ENCODE data around the gene TBC1D19. TPM values are rescaled to one million over a fixed set of nuclear protein-coding genes. Genes with fewer than 3 reads are reported as not detected.

Gene TBC1D19
- total and polyA plus RNA-seq, 9 of the 15 experiments (the other 6 are each of a cell fraction or from before 2014, with no cell fraction given) = 0.73 to 5.6 (median 3.7) TPM

- Histone ChIP-seq H3K36me3 (ENCODE audit: control insufficient read depth, insufficient read depth, low read length) (no peaks in the 10 kb centered on the region), H3K9me1 (ENCODE audit: control insufficient read depth, insufficient read depth, low read length) (no peaks in the 10 kb centered on the region), H3K4me3 (no peak overlapping the region), H3K4me2 (ENCODE audit: insufficient read depth, low read length) (no peak overlapping the region), H4K20me1 (replicated peaks; ENCODE audit: control insufficient read depth, insufficient read depth, low read length) (no peaks in the 10 kb centered on the region), H3K27ac (ENCODE audit: extremely low read depth, low read depth, low read length) (no peak overlapping the region), H3K79me2 (ENCODE audit: control insufficient read depth, insufficient read depth, low read length) (no peaks in the 10 kb centered on the region), H3K9me3 (replicated peaks; ENCODE audit: control insufficient read depth, insufficient read depth, low read depth, low read length) (no peaks in the 10 kb centered on the region; the same call in 1 of the 2 replicates), H3K27me3 (ENCODE audit: control insufficient read depth in 2 of 2, insufficient read depth in 2 of 2, low read length in 2 of 2) (no peaks in the 10 kb centered on the region), H3K4me1 (replicated peaks in 1 of 2; ENCODE audit: control insufficient read depth in 2 of 2, insufficient read depth in 2 of 2, low read length in 2 of 2) (peaks cover 3 to 4% of the 10 kb centered on the region in 2 experiments; a peak in 4 of 5 replicates), H2AFZ (ENCODE audit: low read depth, low read length) (peak overlapping the region; percentile 28; the same call in 1 of the 2 replicates), H3K9ac (ENCODE audit: insufficient read depth in 1 of 2, low read depth in 2 of 2, low read length in 2 of 2) (no peak overlapping the region)
- no TSS peak for BruUV-seq (replicated peaks)
- in situ Hi-C loops (cut with MboI) (no loop called here), intact Hi-C loops (cut with micrococcal nuclease) (no loop called here)
- POLR2A ChIA-PET = interaction anchor here (0.8 kb wide), 1 partner anchor 209 kb away, joined by 3 read pairs; no protein-coding TSS in a partner anchor
- ATAC-seq (no peak), FAIRE-seq (no peak), DNase-seq (ENCODE audit: extremely low read depth in 1 of 4, low spot score in 3 of 4) (no peak)
- WGBS (ENCODE audit: insufficient coverage, low coverage, missing lambda C conversion rate) = 20% methylated on average over 5 of the region's 5 CpGs
- CTCF ChIA-PET (ENCODE audit: low intra/inter-chr PET ratio) = no interaction called here
- no peak for TF ChIP-seq SLC30A9 (CRISPR knock-in tag; IDR thresholded peaks at IDR 0.05)
- TF ChIP-seq MED1 (CRISPR knock-in tag; IDR thresholded peaks at IDR 0.05; ENCODE audit: borderline replicate concordance) = no peak
- TF ChIP-seq E2F3 (CRISPR knock-in tag; IDR thresholded peaks at IDR 0.05) = no peak
- TF ChIP-seq MEIS2 (IDR thresholded peaks at IDR 0.05; ENCODE audit: partially characterized antibody) = peak; percentile 90
- TF ChIP-seq RAD51 (IDR thresholded peaks at IDR 0.05; ENCODE audit: borderline replicate concordance, low read depth) = 0 out of 2 replicates have a peak, but pooled peaks have one; percentile 13
- TF ChIP-seq ZNF407 (IDR thresholded peaks at IDR 0.05; ENCODE audit: low read depth) = no peak
- TF ChIP-seq, protein P1, sequence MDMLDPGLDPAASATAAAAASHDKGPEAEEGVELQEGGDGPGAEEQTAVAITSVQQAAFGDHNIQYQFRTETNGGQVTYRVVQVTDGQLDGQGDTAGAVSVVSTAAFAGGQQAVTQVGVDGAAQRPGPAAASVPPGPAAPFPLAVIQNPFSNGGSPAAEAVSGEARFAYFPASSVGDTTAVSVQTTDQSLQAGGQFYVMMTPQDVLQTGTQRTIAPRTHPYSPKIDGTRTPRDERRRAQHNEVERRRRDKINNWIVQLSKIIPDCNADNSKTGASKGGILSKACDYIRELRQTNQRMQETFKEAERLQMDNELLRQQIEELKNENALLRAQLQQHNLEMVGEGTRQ (CRISPR knock-in tag; IDR thresholded peaks at IDR 0.05) = no peak
- no peak for TF ChIP-seq TSC22D4 (tag; IDR thresholded peaks at IDR 0.05)
- TF ChIP-seq PKNOX1 (IDR thresholded peaks at IDR 0.05) = peak; percentile 72
- TF ChIP-seq PCBP1 (IDR thresholded peaks at IDR 0.05; ENCODE audit: low read depth, low read length, poor library complexity, severe bottlenecking) = no peak
- no peak for TF ChIP-seq TBP (optimal IDR thresholded peaks at IDR 0.05; ENCODE audit: low read depth, low read length)
Measured at GRCh38 chr4:26579169-26579568, 4.7 kb upstream of the TBC1D19 start.
